Measurements from ENCODE around the gene TP73.

TP73 gene

GRCh38 chr1:3672971-3673361, 20.6 kb downstream of the TP73 start:
- Histone ChIP-seq H3K4me1 (ENCODE audit: low read depth, poor library complexity, severe bottlenecking) (peaks cover 22% of the 10 kb centered on the region), H3K27me3 (ENCODE audit: insufficient read depth, low read depth) (peaks cover 91% of the 10 kb centered on the region), H3K36me3 (ENCODE audit: insufficient read depth) (no peaks in the 10 kb centered on the region), H3K79me2 (ENCODE audit: insufficient read depth, low read depth) (no peaks in the 10 kb centered on the region), H4K20me1 (ENCODE audit: insufficient read depth) (no peaks in the 10 kb centered on the region), H3K27ac (no peak overlapping the region), H2AFZ (ENCODE audit: low read depth) (no peak overlapping the region), H3K9ac (no peak overlapping the region), H3K4me3 (IDR thresholded peaks at IDR 0.05; ENCODE audit: insufficient read depth, low read depth, low read length) (no peak overlapping the region), H3K4me2 (peak overlapping the region; percentile 28; the same call in 1 of the 2 replicates)
- TF ChIP-seq CTCF (conservative IDR thresholded peaks at IDR 0.05; ENCODE audit: low read depth, low read length): no peak

GRCh38 chr1:3673381-3674099, 21.2 kb downstream of the TP73 start:
- no peak overlapping the region for H3K9ac ChIP-seq
- peak overlapping the region; percentile 28; the same call in 1 of the 2 replicates for H3K4me2 ChIP-seq
- H3K79me2 ChIP-seq (ENCODE audit: insufficient read depth, low read depth): no peaks in the 10 kb centered on the region
- H4K20me1 ChIP-seq (ENCODE audit: insufficient read depth): no peaks in the 10 kb centered on the region
- no peak overlapping the region for H3K4me3 ChIP-seq (IDR thresholded peaks at IDR 0.05; ENCODE audit: insufficient read depth, low read depth, low read length)
- peaks cover 21% of the 10 kb centered on the region for H3K4me1 ChIP-seq (ENCODE audit: low read depth, poor library complexity, severe bottlenecking)
- no peak overlapping the region for H2AFZ ChIP-seq (ENCODE audit: low read depth)
- no peak overlapping the region for H3K27ac ChIP-seq
- peaks cover 91% of the 10 kb centered on the region for H3K27me3 ChIP-seq (ENCODE audit: insufficient read depth, low read depth)
- TF ChIP-seq CTCF (conservative IDR thresholded peaks at IDR 0.05; ENCODE audit: low read depth, low read length): no peak
- H3K36me3 ChIP-seq (ENCODE audit: insufficient read depth): no peaks in the 10 kb centered on the region

GRCh38 chr1:3674100-3675094, 22.1 kb downstream of the TP73 start:
- Histone ChIP-seq H2AFZ (ENCODE audit: low read depth) (no peak overlapping the region), H3K4me3 (IDR thresholded peaks at IDR 0.05; ENCODE audit: insufficient read depth, low read depth, low read length) (no peak overlapping the region), H3K4me2 (no peak overlapping the region), H3K27ac (no peak overlapping the region), H3K9ac (no peak overlapping the region), H3K36me3 (ENCODE audit: insufficient read depth) (no peaks in the 10 kb centered on the region), H3K4me1 (ENCODE audit: low read depth, poor library complexity, severe bottlenecking) (peaks cover 16% of the 10 kb centered on the region), H3K79me2 (ENCODE audit: insufficient read depth, low read depth) (no peaks in the 10 kb centered on the region), H3K27me3 (ENCODE audit: insufficient read depth, low read depth) (peaks cover 89% of the 10 kb centered on the region), H4K20me1 (ENCODE audit: insufficient read depth) (no peaks in the 10 kb centered on the region)
- no peak for TF ChIP-seq CTCF (conservative IDR thresholded peaks at IDR 0.05; ENCODE audit: low read depth, low read length)

GRCh38 chr1:3675436-3675835, 23.1 kb downstream of the TP73 start:
- TF ChIP-seq CTCF (conservative IDR thresholded peaks at IDR 0.05; ENCODE audit: low read depth, low read length): no peak
- Histone ChIP-seq H3K27ac (no peak overlapping the region), H3K4me3 (IDR thresholded peaks at IDR 0.05; ENCODE audit: insufficient read depth, low read depth, low read length) (no peak overlapping the region), H4K20me1 (ENCODE audit: insufficient read depth) (no peaks in the 10 kb centered on the region), H3K4me2 (no peak overlapping the region), H3K9ac (no peak overlapping the region), H3K27me3 (ENCODE audit: insufficient read depth, low read depth) (peaks cover 88% of the 10 kb centered on the region), H3K79me2 (ENCODE audit: insufficient read depth, low read depth) (no peaks in the 10 kb centered on the region), H3K36me3 (ENCODE audit: insufficient read depth) (no peaks in the 10 kb centered on the region), H3K4me1 (ENCODE audit: low read depth, poor library complexity, severe bottlenecking) (peaks cover 16% of the 10 kb centered on the region), H2AFZ (ENCODE audit: low read depth) (no peak overlapping the region)

All from KMS-11 (cell line).